KMS-11 (cell line): Measurements from ENCODE around the gene DPM2.

ENCODE experiments used
- H2AFZ ChIP-seq: fragments of 200-600 bp; sonication (generic); 2 replicates; pipeline ENCODE4 v1.6.1; 2016; ENCODE audit warnings: antibody characterized with exemption, mixed run types, low read depth
- H3K27ac ChIP-seq: fragments of 200-600 bp; sonication (generic); 2 replicates; pipeline ENCODE4 v1.6.1; 2016; ENCODE audit warnings: mild to moderate bottlenecking, mixed run types
- H3K27me3 ChIP-seq: fragments of 200-600 bp; sonication (generic); 2 replicates; pipeline ENCODE4 v1.6.1; 2017; ENCODE audit warnings: mild to moderate bottlenecking, low read depth, mixed run types, moderate library complexity; ENCODE audit not compliant: insufficient read depth
- H3K36me3 ChIP-seq: fragments of 200-600 bp; sonication (generic); 2 replicates; pipeline ENCODE4 v1.6.1; 2017; ENCODE audit warnings: mild to moderate bottlenecking, mixed run types; ENCODE audit not compliant: insufficient read depth
- H3K4me1 ChIP-seq: fragments of 200-600 bp; sonication (generic); 2 replicates; pipeline ENCODE4 v1.6.1; 2016; ENCODE audit warnings: mild to moderate bottlenecking, low read depth, mixed run types; ENCODE audit not compliant: poor library complexity, severe bottlenecking
- H3K4me2 ChIP-seq: fragments of 200-600 bp; sonication (generic); 2 replicates; pipeline ENCODE4 v1.7.0; 2016; ENCODE audit warnings: mild to moderate bottlenecking, mixed run types
- H3K4me3 ChIP-seq: fragments of 200-600 bp; sonication (generic); IDR thresholded peaks from 2 replicates; pipeline ENCODE4 v1.6.1; 2017; ENCODE audit warnings: low read depth, low read length, mixed read lengths; ENCODE audit not compliant: insufficient read depth
- H3K79me2 ChIP-seq: fragments of 200-600 bp; sonication (generic); 2 replicates; pipeline ENCODE4 v1.6.1; 2016; ENCODE audit warnings: low read depth, mixed run types; ENCODE audit not compliant: insufficient read depth
- H3K9ac ChIP-seq: fragments of 200-600 bp; sonication (generic); 2 replicates; pipeline ENCODE4 v1.6.1; 2016; ENCODE audit warnings: mild to moderate bottlenecking, mixed run types
- H4K20me1 ChIP-seq: fragments of 200-600 bp; sonication (generic); 2 replicates; pipeline ENCODE4 v1.6.1; 2016; ENCODE audit warnings: mild to moderate bottlenecking, mixed run types; ENCODE audit not compliant: insufficient read depth
- CTCF ChIP-seq: fragments of 200-600 bp; sonication (generic); conservative IDR thresholded peaks from 2 replicates; pipeline ENCODE4 v1.6.1; 2017; ENCODE audit warnings: low read depth, mild to moderate bottlenecking, antibody characterized with exemption, low read length, moderate library complexity, mixed read lengths

DPM2 gene

GRCh38 chr9:127949827-127950512 lies 12.3 kb upstream of the DPM2 start:
- H3K9ac ChIP-seq = no peak overlapping the region
- H3K27ac ChIP-seq = no peak overlapping the region
- H4K20me1 ChIP-seq = no peaks in the 10 kb centered on the region

GRCh38 chr9:127947841-127948710 lies 10.4 kb upstream of the DPM2 start:
- TF ChIP-seq CTCF = no peak
- no peaks in the 10 kb centered on the region for H3K79me2 ChIP-seq

More at GRCh38 chr9:127949827-127950512, 12.3 kb upstream of the DPM2 start:
- Histone ChIP-seq H3K4me2 (no peak overlapping the region), H2AFZ (no peak overlapping the region), H3K79me2 (no peaks in the 10 kb centered on the region), H3K4me1 (peaks cover 13% of the 10 kb centered on the region), H3K27me3 (no peaks in the 10 kb centered on the region), H3K36me3 (no peaks in the 10 kb centered on the region), H3K4me3 (no peak overlapping the region)
- no peak for TF ChIP-seq CTCF

GRCh38 chr9:127946728-127947127 lies 9.1 kb upstream of the DPM2 start:
- Histone ChIP-seq H3K4me3 (no peak overlapping the region), H3K79me2 (no peaks in the 10 kb centered on the region), H3K9ac (no peak overlapping the region), H2AFZ (no peak overlapping the region), H3K4me2 (no peak overlapping the region), H3K27ac (no peak overlapping the region), H3K27me3 (no peaks in the 10 kb centered on the region), H3K36me3 (no peaks in the 10 kb centered on the region), H4K20me1 (no peaks in the 10 kb centered on the region), H3K4me1 (peaks cover 7% of the 10 kb centered on the region)
- no peak for TF ChIP-seq CTCF

More at GRCh38 chr9:127947841-127948710, 10.4 kb upstream of the DPM2 start:
- Histone ChIP-seq H4K20me1 (no peaks in the 10 kb centered on the region), H2AFZ (no peak overlapping the region), H3K4me3 (no peak overlapping the region), H3K36me3 (no peaks in the 10 kb centered on the region), H3K27ac (no peak overlapping the region), H3K4me2 (no peak overlapping the region), H3K4me1 (peaks cover 3% of the 10 kb centered on the region), H3K9ac (no peak overlapping the region), H3K27me3 (no peaks in the 10 kb centered on the region)

- no peak overlapping the region for H3K27ac ChIP-seq
- no peaks in the 10 kb centered on the region for H4K20me1 ChIP-seq
- no peaks in the 10 kb centered on the region for H3K79me2 ChIP-seq
- no peak for TF ChIP-seq CTCF
- no peak overlapping the region for H3K4me2 ChIP-seq
- H3K27me3 ChIP-seq = no peaks in the 10 kb centered on the region
- peaks cover 7% of the 10 kb centered on the region for H3K4me1 ChIP-seq
- H3K4me3 ChIP-seq = no peak overlapping the region
- H3K9ac ChIP-seq = no peak overlapping the region
- no peak overlapping the region for H2AFZ ChIP-seq
- H3K36me3 ChIP-seq = no peaks in the 10 kb centered on the region
Observed at GRCh38 chr9:127945942-127946341, 8.3 kb upstream of the DPM2 start.
